Panc1 (cell line): ENCODE measurements around the gene RPS15. TPM values are rescaled to one million over a fixed set of nuclear protein-coding genes. Genes with fewer than 3 reads are reported as not detected.

Experiments
- ATAC-seq: fragments of 200-7000 bp; cut with Tn5 transposase; 2 replicates; pipeline ENCODE4 v1.9.1; 2020; ENCODE audit warnings: mild to moderate bottlenecking, moderate library complexity
- BruUV-seq: library from RNA; stranded (reverse); fragments of 400-500 nt; replicated peaks from 2 replicates; lab custom pipeline; 2021; lab: Mats Ljungman, UMichigan
- CTCF ChIA-PET: fragments of 300-600 bp; sonication (Branson Sonifier 250); formaldehyde crosslinking; loops from one replicate; lab custom pipeline; 2022; ENCODE audit warnings: antibody characterized with exemption; lab: Charles Lee
- POLR2A ChIA-PET: fragments of 300-600 bp; sonication (Branson Sonifier 250); formaldehyde crosslinking; loops from one replicate; lab custom pipeline; 2022; ENCODE audit warnings: antibody characterized with exemption; lab: Charles Lee
- DNase-seq: peaks from one replicate; pipeline ENCODE4 v3.0.0-alpha.2; 2010; ENCODE audit warnings: low read depth, low spot score
- H3K27ac ChIP-seq: 2 replicates; pipeline ENCODE4 v1.5.1; 2011; ENCODE audit warnings: mild to moderate bottlenecking, low read length, inconsistent platforms
- H3K27me3 ChIP-seq: fragments of 200-500 bp; sonication (Bioruptor generic); 2 replicates; pipeline ENCODE4 v1.6.0; 2014; ENCODE audit warnings: low read length, inconsistent platforms; ENCODE audit not compliant: control insufficient read depth, insufficient read depth
- H3K36me3 ChIP-seq: fragments of 200-500 bp; sonication (Bioruptor generic); 2 replicates; pipeline ENCODE4 v1.5.1; 2014; ENCODE audit warnings: inconsistent platforms, mild to moderate bottlenecking, low read length, moderate library complexity; ENCODE audit not compliant: control insufficient read depth, insufficient read depth
- H3K4me1 ChIP-seq: 2 replicates; pipeline ENCODE4 v1.5.1; 2011; ENCODE audit warnings: inconsistent platforms, mild to moderate bottlenecking, low read length, moderate library complexity; ENCODE audit not compliant: control insufficient read depth, insufficient read depth
- H3K4me3 ChIP-seq, 2 experiments: 2 replicates each; pipeline ENCODE4 v1.5.1; 2011 to 2012; ENCODE audit warnings: low read depth in 2 of 2, low read length in 2 of 2, mild to moderate bottlenecking in 2 of 2, inconsistent platforms in 1 of 2, moderate library complexity in 1 of 2
- H3K9me3 ChIP-seq: fragments of 200-500 bp; sonication (Bioruptor generic); 2 replicates; pipeline ENCODE4 v1.5.1; 2014; ENCODE audit warnings: low read depth, mild to moderate bottlenecking, inconsistent platforms, low read length, moderate library complexity; ENCODE audit not compliant: control insufficient read depth, insufficient read depth
- CTCF ChIP-seq: fragments of 450-650 bp; IDR thresholded peaks from 2 replicates; pipeline ENCODE4 v1.5.1; 2017; ENCODE audit warnings: mild to moderate bottlenecking
- POLR2AphosphoS5 ChIP-seq: IDR thresholded peaks from 2 replicates; pipeline ENCODE4 v1.6.1; 2012; ENCODE audit warnings: mild to moderate bottlenecking, low read depth, low read length, moderate library complexity
- SIN3A ChIP-seq: IDR thresholded peaks from 2 replicates; pipeline ENCODE4 v1.6.1; 2012; ENCODE audit warnings: low read depth, mild to moderate bottlenecking, low read length, moderate library complexity, borderline replicate concordance; ENCODE audit not compliant: insufficient read depth
- TCF7L2 ChIP-seq: IDR thresholded peaks from 2 replicates; pipeline ENCODE4 v1.6.1; 2011; ENCODE audit warnings: mild to moderate bottlenecking, low read depth, low read length, inconsistent platforms
- in situ Hi-C: cut with HindIII; loops from 2 replicates; pipeline ENCODE4 v1.10.0; 2016; ENCODE audit warnings: low sequenced_read_pairs, low pct_unique_long_range_greater_than_20kb
- intact Hi-C: fragments of 100-400 bp; cut with micrococcal nuclease; formaldehyde crosslinking; loops from one replicate; pipeline ENCODE4 v1.10.0; 2022; ENCODE audit not compliant: unreplicated experiment
- total RNA-seq: library from RNA; stranded (reverse); gene quantifications from one replicate; pipeline ENCODE4 v1.2.1, GENCODE V29; 2021; ENCODE audit not compliant: unreplicated experiment
- TF ChIP-seq, protein P1 (sequence below), 2 experiments: IDR thresholded peaks; 2 replicates each; pipeline ENCODE4 v1.6.1; 2011 to 2012; ENCODE audit warnings: low read depth in 2 of 2, control low read depth in 1 of 2, low read length in 1 of 2, mild to moderate bottlenecking in 1 of 2, moderate library complexity in 1 of 2; ENCODE audit not compliant: insufficient read depth in 1 of 2

The RPS15 gene
- total RNA-seq, 1 experiment from 2014 or later: 1,067 TPM

GRCh38 chr19:1392939-1393530, 45.2 kb upstream of the RPS15 start:
- no peak overlapping the region for H3K4me3 ChIP-seq
- TF ChIP-seq SIN3A (no peak), TCF7L2 (no peak), CTCF (no peak), POLR2AphosphoS5 (no peak)
- TF ChIP-seq, protein P1, sequence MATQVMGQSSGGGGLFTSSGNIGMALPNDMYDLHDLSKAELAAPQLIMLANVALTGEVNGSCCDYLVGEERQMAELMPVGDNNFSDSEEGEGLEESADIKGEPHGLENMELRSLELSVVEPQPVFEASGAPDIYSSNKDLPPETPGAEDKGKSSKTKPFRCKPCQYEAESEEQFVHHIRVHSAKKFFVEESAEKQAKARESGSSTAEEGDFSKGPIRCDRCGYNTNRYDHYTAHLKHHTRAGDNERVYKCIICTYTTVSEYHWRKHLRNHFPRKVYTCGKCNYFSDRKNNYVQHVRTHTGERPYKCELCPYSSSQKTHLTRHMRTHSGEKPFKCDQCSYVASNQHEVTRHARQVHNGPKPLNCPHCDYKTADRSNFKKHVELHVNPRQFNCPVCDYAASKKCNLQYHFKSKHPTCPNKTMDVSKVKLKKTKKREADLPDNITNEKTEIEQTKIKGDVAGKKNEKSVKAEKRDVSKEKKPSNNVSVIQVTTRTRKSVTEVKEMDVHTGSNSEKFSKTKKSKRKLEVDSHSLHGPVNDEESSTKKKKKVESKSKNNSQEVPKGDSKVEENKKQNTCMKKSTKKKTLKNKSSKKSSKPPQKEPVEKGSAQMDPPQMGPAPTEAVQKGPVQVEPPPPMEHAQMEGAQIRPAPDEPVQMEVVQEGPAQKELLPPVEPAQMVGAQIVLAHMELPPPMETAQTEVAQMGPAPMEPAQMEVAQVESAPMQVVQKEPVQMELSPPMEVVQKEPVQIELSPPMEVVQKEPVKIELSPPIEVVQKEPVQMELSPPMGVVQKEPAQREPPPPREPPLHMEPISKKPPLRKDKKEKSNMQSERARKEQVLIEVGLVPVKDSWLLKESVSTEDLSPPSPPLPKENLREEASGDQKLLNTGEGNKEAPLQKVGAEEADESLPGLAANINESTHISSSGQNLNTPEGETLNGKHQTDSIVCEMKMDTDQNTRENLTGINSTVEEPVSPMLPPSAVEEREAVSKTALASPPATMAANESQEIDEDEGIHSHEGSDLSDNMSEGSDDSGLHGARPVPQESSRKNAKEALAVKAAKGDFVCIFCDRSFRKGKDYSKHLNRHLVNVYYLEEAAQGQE (IDR thresholded peaks at IDR 0.05; ENCODE audit: insufficient read depth in 1 of 2, low read depth in 2 of 2, low read length in 1 of 2): no peak
- no peaks in the 10 kb centered on the region for H3K9me3 ChIP-seq
- ATAC-seq (no peak), DNase-seq (no peak)
- POLR2A ChIA-PET: no interaction called here
- intact Hi-C loops: no loop called here
- H3K27me3 ChIP-seq: no peaks in the 10 kb centered on the region
- H3K27ac ChIP-seq: no peak overlapping the region
- peaks cover 15% of the 10 kb centered on the region for H3K4me1 ChIP-seq
- BruUV-seq: no TSS peak
- in situ Hi-C loops: no loop called here
- CTCF ChIA-PET: no interaction called here
- no peaks in the 10 kb centered on the region for H3K36me3 ChIP-seq

- POLR2A ChIA-PET: no interaction called here
- no peak for ATAC-seq
Observed at GRCh38 chr19:1393841-1394240, 44.4 kb upstream of the RPS15 start.

More at GRCh38 chr19:1393841-1394240, 44.4 kb upstream of the RPS15 start:
- H3K4me1 ChIP-seq: peaks cover 15% of the 10 kb centered on the region
- intact Hi-C loops (no loop called here), in situ Hi-C loops (no loop called here)
- no peak for DNase-seq
- CTCF ChIA-PET: no interaction called here
- no peaks in the 10 kb centered on the region for H3K9me3 ChIP-seq
- no TSS peak for BruUV-seq
- TF ChIP-seq TCF7L2 (no peak), SIN3A (no peak), CTCF (no peak), POLR2AphosphoS5 (no peak)
- TF ChIP-seq, protein P1 (IDR thresholded peaks at IDR 0.05; ENCODE audit: insufficient read depth in 1 of 2, low read depth in 2 of 2, low read length in 1 of 2): no peak
- no peak overlapping the region for H3K4me3 ChIP-seq
- H3K27ac ChIP-seq: no peak overlapping the region
- H3K36me3 ChIP-seq: no peaks in the 10 kb centered on the region
- H3K27me3 ChIP-seq: no peaks in the 10 kb centered on the region
